RWPE1 (cell line): ENCODE results near the gene SCN1B.

ENCODE experiments used
- CTCF ChIA-PET: fragments of 350-600 bp; sonication (Branson Sonifier 250); formaldehyde crosslinking; extraction: SDS; loops from one replicate; lab custom pipeline; 2021; lab: Yijun Ruan, JAX
- POLR2A ChIA-PET: fragments of 400-600 bp; formaldehyde crosslinking; extraction: SDS; loops from one replicate; lab custom pipeline; 2020; ENCODE audit warnings: antibody characterized with exemption; ENCODE audit not compliant: low non-redundant PET; lab: Yijun Ruan, JAX
- DNase-seq: peaks from one replicate; pipeline ENCODE4 v3.0.0; 2012; ENCODE audit warnings: low spot score
- H3K27ac ChIP-seq: fragments of 450-650 bp; 2 replicates; pipeline ENCODE4 v1.5.1; 2017
- CTCF ChIP-seq: fragments of 450-650 bp; conservative IDR thresholded peaks from 2 replicates; pipeline ENCODE4 v1.5.1; 2017; ENCODE audit warnings: low read depth, mild to moderate bottlenecking

Gene SCN1B

GRCh38 chr19:35037716-35038622 is 7.7 kb downstream of the SCN1B start:
- DNase-seq: no peak
- POLR2A ChIA-PET: no interaction called here
- CTCF ChIA-PET: interaction anchor here (0.7 to 1.3 kb wide), 2 partner anchors 11 to 235 kb away, joined by 3 read pairs; no protein-coding TSS in a partner anchor
- no peak overlapping the region for H3K27ac ChIP-seq
- TF ChIP-seq CTCF: no peak

DNA sequence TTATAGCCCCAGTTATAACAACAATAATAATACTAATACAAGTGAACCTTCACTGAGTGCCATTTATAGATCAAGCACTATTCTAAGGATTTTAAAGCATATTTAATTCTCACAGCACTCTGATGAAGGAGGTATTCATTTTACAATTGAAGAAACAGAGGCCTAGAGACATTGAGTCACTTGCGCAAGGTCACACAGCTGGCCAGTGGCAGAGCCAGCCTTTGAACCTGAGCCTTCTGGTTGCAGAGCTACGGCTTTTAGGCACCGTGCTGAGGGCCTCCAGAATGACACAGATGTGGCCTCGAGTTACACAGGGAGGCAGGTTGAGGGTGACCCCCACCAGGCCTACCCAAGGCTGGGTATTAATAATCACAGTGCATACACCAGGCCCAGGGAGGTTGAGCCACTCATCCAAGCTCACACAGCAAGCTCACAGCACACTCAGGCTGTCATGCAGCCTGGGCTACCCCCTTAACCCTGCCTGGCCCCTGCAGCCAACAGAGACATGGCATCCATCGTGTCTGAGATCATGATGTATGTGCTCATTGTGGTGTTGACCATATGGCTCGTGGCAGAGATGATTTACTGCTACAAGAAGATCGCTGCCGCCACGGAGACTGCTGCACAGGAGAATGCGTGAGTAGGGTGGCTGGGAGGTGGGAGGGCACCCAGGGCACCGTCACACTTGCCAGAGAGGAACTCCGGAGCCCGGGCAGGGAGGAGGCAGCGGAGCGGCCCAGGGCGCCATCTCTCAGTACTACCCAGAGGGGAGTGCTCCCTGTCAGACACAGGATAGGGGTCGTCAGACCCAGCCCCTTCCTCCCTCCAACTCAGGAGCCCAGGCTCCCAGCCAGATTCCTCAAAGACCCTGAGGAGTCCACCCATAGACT is 8.6 kb downstream of the SCN1B start:
- TF ChIP-seq CTCF: no peak
- POLR2A ChIA-PET: no interaction called here
- no peak overlapping the region for H3K27ac ChIP-seq
- no peak for DNase-seq
- CTCF ChIA-PET: interaction anchor here (0.7 to 1.3 kb wide), 3 partner anchors 10 to 236 kb away, joined by 3 to 5 read pairs (median 3); no protein-coding TSS in a partner anchor

DNA sequence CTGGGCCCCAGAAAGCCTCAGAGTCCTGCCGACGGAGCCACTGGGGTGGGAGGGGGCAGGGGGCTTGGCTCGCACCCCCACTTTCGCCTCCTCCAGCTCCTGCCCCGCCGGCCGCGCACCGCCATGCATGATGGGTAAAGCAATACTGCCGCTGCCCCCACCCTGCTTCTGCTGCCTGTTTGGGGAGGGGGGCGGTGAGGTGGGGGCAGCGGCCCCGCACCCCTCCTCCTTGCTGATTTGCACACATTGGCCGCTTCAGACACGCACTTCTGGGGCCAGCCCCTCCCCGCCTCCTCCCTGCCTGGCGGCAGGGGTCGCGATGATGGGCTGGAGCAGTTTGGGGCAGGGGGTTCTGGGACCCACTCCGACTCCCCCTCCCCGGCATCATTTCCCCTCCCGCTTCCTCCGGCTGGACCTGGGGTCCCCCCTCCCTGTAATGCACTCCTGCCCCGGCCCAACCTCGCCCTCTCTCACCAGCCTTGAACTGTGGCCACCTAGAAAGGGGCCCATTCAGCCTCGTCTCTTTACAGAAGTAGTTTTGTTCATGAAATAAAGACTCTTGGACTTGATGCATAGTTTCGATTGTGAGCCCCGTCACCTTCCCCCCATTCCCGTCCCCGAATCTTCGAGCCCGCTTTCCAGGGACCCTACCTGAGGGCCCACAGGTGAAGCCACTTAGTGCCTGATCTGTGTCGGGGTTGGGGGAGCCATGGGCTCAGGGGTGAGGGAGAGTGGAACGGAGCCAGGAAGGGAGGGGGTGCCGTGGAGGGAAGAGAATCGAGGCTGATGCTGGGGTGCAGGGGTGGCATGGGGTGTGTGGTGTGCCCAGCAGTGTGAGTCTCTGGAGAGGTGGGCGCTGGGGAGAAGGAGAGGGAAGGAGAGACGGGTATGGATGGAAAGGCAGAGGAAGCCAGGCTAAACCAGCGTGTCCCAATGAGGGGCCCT is 9.9 kb downstream of the SCN1B start:
- POLR2A ChIA-PET: no interaction called here
- CTCF ChIA-PET: interaction anchor here (0.7 kb wide), 1 partner anchor 74 kb away, joined by 5 read pairs; no protein-coding TSS in a partner anchor

DNA sequence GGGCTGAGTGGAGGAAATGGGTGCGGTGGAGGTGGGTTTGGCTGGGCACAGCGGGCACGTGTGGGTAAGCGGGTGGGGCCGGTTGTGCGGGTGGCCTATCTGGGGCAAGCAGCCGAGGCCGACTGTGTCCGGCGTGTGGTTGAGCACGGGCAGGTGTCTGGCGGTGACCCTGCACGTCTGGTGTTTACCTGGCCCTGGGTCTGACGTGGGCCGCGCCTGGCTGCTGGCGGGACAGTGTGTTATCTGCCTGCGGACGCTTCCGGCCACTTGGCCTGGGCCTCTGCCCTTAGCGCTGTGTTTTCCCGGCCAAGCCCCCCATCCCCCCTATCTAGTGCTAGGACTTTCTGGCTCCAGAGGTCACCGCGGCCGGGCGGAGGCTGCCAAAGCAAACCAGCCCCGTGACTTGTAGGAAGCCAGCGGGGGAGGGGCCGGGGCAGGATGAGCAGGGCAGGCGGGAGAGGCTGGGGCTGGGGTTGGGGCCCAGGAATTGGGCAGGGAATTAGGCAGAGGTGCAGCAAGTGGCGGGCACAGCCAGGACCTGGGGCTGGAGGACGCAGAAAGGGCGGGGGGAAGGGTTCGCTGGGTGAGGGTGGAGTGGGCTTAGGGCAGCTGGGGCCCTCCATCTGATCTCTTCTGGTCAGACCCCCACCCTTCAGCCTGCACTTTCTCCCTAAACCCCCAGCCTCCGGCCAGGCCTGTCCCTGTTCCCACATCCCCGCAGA is 10.7 kb downstream of the SCN1B start:
- H3K27ac ChIP-seq: peak overlapping the region; percentile 9; the same call in 1 of the 2 replicates
- POLR2A ChIA-PET: no interaction called here
- CTCF ChIA-PET: no interaction called here
- no peak for TF ChIP-seq CTCF
- DNase-seq: no peak

More for the DNA sequence above, 9.9 kb downstream of the SCN1B start:
- no peak for DNase-seq
- peak overlapping the region; percentile 9; the same call in 1 of the 2 replicates for H3K27ac ChIP-seq
- no peak for TF ChIP-seq CTCF

GRCh38 chr19:35041548-35042055 is 11.3 kb downstream of the SCN1B start, which contains the start of gene HPN:
Gene HPN, plus strand, starts transcription at chr19:35041721. Its CDS starts 786 bp downstream, at chr19:35042507.
- CTCF ChIA-PET: no interaction called here
- POLR2A ChIA-PET: no interaction called here
- DNase-seq: no peak
- TF ChIP-seq CTCF: no peak
- H3K27ac ChIP-seq: peak within 1 kb of the TSS; percentile 9; the same call in 1 of the 2 replicates
